GM10847 (cell line): ENCODE measurements around the gene LRP8.

ENCODE experiments used
- POLR2A ChIP-seq: IDR thresholded peaks from 2 replicates; pipeline ENCODE4 v1.6.1; 2011; ENCODE audit not compliant: insufficient read length; ENCODE audit errors: extremely low read depth

LRP8 gene

DNA sequence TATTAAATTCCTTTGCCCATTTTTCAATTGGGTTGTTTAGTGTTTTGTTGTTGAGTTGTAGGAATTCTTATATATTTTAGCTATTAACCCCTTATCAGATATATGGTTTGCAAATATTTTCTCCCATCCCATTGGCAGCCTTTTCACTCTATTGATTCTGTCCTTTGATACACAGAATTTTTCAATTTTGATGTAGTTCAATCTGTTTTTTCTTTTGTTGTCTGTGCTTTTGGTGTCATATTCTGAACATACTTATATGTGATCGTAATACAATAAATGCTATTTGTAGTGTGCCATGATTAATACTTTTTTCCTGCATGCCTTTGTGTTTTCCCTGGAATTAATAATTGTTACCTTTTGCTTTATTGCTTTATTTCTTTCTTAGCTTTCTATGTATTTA, 7.8 kb upstream of the LRP8 start:
- TF ChIP-seq POLR2A, result no peak

DNA sequence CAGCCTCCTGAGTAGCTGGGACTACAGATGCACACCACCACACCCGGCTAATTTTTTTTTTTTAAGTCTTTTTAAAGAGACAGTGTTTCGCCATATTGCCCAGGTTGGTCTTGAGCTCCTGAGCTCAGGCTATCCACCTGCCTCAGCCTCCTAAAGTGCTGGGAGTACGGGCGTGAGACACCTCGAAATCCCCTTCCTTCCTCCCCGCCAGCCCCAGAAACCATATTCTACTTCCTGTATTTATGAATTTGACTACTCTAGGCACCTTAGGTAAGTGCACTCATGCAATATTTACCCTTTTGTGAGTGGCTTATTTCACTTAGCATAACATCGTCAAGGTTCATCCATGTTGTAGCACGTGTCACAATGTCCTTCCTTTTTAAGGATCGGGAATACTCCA, 6.9 kb upstream of the LRP8 start:
- no peak for TF ChIP-seq POLR2A

DNA sequence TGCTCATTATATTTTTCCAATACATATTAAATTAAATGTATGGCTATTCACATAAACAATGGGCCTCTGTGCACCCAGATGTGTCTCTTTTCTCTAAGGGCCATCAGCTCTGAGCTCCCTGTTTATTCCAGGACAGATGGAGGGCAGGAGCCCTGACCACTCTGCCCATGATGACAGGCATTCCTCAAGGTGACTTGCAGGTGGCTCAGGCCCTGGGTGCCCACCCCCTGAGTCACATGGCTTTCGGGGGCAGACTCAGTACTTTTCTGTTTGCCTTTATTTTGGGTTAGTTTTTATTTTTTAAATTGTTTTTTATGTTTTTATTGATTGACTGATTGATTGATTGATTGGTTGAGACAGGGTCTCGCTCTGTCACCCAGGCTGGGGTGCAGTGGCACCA, 6.4 kb upstream of the LRP8 start:
- TF ChIP-seq POLR2A, result no peak

DNA sequence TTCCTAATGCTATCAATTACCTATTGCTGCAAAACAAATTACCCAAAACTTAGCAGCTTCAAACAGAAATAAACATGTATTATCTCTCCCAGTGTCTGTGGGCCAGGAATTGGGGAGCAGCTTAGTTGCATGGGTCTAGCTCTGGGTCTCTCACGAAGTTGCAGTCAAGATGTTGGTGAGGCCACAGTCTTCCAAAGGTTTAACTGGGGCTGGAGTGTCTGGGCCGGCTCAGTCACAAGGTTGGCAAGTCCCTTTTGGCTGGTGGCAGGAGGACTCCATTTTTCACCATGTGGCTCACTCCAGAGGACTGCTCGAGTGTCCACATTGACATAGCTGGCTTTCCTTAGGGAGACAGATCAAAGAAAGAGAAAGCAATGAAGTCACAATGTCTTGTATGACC, 5.0 kb upstream of the LRP8 start:
- no peak for TF ChIP-seq POLR2A

DNA sequence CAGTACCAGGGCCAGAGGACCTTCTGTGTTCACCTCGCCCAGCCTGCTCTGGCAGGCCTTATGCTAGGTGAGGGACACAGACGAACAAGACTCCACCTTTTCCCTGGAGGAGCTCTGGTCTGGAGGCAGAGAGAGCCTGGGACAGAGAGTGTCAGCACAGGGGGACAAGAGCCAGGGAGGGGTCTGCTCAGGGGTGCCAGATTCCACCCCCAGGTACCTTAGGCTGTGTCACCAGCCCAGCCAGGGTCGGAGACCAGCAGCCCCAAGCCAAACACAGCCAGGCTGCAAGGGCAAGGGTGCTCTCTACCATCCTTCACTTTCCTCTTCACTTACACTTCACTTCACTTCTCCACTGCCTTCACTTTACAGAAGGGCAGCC, 4.3 kb upstream of the LRP8 start:
- no peak for TF ChIP-seq POLR2A

DNA sequence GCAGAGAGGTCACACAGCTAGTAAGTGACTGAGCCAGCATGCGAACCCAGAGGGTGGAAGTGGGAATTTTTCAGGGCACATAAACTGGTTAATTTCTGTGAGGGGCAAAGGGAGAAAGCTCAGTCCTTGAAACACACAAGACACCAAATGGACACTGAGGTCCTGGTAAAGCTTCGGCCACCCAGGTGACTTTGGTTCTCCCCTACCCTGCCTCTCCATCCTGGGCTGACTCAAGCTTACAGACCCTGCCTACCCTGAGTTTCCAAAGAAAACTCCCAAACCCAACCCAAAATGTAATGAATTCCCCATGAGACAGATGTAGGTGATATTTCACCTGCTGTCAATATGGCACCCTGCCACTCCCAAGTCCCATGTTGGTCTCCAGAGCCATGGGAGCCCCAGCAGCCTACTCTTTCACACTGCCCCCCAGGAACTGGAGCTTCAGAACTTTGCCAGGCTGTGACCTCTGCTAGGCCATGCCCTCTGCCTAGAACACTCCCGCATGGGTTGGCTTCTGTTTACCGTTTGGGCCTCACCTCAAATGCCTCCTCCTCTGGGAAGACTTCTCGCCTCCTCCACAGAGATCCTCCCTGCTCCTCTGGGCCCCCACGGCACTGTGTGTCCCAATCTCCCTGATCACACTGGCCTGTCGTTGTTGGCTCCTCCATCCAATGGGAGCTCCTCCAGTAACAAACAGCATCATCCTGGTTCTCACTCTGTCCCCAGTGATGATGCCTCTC, 3.7 kb upstream of the LRP8 start:
- TF ChIP-seq POLR2A, result no peak

DNA sequence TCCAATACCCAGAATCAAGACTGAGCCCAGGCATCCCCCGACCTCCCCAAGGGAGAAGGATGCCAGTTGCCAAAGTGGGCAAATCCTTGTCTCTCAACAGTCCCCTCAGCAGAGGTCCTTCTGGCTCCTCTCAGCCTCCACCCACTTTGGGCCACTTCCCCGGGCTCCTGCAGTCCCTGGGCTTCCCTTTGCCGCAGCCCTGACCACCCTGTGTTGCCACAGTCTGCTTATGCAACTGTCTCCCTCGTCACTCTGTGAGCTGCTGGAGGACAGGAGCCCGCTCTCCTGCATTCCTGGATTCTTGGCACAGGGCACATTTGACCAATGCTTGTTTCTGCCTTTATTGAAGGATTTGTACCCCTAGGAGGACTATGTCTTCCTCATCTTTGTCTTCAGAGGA, 2.9 kb upstream of the LRP8 start:
- TF ChIP-seq POLR2A, result no peak

DNA sequence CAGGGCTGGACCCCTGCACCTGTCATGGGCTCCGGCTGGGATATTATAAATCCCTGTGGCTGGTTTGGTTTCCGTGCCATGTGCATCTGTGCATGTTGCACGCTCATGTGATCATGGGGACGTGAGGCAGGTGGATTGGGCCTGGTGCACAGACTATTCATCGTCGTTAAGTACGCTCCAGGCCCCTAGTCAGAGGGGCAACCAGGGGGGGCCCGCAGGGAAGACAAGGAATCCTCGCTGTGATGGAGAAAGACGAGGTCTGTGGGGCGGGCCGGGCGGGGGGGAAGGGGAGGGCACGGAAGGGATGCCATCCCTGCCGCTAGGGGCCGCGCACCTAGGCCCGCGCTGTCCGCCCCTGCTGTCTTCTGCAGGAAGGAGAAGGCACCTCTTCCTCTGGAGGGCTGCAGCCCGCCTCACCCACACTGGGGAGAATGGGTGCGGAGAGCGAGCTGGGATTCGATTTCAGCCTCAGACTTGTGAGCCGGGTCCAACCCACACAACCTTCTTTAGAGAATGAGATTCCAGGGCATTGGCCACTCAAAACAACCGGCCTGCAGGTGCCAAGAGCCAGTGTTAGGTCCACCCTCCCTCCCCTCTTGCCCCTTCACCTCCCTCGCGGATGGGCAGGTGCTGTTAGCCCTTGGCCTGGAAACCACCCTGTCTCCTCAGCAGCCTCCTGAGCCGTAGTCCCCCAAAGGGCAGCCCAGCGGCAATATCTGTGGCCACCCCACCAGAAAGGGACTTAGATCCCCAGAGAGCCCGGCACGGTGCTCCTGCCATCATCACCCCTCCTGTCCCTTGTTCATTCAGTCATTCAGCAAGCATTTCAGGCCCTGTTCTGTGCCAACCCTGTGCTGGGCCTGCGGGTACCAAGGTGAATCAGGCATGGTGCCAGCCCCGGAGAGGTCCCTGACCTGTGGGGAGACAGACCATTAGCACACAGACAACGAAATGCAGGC, 950 bp upstream of the LRP8 start:
- no peak for TF ChIP-seq POLR2A

DNA sequence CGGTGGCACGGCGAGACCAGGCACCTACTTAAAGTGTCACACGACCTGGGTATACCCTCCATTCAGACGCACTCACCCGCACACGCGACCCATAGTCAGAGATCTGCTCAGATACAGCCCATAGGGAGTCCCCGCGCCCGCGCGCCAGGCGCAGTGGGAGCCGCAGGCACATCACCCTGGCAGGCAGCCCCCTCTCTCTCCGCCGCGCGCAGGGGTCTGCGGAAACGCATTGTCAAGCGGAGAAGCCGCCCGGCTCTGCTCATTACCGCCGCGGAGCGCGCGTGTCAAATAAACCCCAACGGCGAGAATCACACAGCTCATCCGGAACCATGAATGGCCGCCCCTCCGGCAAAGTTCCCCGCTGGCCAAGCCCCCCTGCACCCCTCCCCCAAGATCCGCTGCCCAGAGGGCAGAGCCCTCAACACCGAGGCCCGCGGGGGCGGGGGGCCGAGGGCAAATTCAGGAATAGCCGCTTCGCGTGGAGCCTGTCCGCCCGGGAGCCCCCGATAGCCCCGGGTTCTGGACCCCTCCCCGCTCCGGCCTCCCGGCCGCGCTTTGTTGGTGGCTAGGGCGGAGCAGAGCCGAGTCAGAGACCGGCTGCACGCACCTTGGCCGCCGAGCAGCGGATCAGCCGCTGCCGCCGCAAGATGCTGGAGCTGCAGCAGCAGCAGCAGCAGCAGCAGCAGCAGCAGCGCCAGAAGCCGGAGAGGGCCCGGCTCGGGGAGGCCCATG, 522 bp downstream of the LRP8 start:
- no peak for TF ChIP-seq POLR2A

DNA sequence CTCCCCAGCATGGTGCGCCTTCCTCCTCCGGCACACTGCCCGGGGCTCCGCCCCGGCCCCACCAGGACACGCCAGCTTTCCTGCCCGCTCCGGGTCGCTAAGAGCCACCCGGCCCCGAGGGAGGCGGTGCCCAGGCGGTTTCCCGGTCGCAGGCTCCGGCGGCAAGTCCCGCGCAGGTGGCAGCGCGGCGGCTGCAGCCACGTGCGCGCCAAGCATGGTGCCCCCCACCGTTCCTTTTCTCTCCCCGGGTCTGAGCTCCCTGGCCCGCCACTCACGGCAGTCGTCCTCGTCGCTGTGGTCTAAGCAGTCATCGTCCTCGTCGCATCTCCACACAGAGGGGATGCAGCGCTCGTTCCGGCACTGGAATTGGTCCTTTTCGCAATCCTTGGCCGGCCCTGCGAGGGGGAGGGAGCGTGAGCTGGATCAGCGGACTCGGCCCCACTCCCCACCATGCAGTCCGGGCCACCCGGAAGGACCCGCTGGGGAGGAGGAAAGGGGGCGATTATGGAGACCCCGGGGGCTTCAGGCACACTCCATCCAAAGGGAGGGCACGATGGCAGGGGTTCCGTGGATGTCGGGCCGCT, 1.2 kb downstream of the LRP8 start:
- TF ChIP-seq POLR2A, result no peak

DNA sequence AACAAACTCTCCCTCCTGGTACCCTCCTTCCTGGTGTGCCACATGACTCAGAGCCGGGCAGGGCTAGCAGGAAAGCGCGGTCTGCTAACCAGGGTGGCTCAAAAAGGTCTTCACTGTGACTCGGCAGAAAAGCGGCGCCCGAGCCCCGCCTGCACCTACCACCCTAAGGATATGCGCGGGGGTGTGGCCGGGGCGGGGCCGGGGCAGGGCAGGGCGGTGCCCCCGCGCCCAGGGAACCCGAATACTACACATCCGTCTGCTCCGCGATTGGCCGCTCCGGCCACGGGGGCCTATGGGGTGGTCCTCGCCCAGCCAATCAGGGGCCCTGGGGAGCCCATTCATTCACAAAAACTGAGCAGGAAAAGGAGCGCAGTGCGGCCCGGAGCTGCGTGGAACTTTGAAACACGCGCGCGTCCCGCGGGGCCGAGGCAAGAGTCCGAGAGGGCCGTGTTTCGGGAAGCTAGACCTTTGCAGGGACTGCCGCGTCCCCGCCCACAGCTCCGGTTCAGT, 1.7 kb downstream of the LRP8 start:
- TF ChIP-seq POLR2A, result peak; percentile 48

DNA sequence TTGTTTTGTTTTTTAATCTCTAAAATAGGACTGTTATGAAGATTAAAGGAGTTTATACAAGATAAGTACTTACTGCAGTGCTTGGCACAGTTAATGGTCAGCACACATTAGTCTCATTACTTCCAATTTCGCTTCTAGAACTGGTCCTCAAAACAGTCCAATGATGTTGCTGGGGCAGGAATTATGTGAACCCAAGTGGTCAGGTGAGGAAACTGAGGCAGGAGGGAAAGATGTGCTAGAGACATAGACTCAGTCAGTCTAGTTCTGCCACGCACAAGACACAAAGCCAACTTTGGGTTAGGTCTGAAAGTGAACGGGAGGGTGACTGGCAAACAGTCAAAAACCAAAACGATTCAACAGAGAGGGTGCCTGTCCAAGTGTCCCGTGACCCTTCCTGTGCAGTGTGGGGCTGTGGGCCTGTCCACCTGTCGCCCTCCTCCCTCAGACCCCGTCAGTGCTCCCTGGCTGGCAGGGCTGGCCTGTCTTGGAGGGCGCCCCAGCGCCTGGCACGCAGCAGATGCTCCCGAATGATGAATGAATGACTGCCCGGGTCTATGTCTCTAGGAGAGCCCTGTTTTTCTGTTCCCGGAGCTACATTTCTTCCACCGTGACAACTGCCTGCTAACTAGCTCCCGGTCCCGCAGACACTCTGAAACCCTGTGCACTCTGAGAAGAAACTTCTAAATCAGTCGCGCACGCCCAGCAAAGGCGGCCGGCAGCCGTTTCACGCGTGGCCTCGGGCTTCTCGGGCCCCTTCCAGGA, 2.4 kb downstream of the LRP8 start:
- TF ChIP-seq POLR2A, result no peak

DNA sequence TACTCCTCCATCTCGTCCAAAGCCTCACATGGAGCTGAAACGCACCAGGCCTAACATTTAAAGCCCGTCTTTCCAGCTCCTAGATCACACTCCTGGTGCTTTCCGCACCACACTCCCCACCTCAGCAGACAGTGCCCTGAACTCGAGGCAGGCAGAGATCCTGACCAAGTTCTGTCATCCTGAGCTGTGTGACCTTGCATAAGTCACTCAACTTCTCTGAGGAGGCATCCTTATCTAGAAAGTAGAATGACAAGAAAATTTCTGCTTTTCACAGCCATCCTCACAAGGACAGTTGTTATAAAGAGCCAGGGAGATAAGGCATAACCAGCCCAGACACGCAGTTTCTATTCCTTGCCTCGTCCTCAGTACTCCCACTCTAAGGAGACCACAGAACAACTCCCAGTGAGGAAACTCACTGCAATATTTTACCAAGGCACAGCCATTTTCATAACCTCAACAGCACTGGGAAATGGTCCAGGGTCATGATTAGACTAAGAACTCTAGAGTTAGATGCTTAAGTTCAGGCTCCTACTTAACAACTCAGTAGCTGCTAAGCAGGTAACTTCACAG, 3.1 kb downstream of the LRP8 start:
- no peak for TF ChIP-seq POLR2A

DNA sequence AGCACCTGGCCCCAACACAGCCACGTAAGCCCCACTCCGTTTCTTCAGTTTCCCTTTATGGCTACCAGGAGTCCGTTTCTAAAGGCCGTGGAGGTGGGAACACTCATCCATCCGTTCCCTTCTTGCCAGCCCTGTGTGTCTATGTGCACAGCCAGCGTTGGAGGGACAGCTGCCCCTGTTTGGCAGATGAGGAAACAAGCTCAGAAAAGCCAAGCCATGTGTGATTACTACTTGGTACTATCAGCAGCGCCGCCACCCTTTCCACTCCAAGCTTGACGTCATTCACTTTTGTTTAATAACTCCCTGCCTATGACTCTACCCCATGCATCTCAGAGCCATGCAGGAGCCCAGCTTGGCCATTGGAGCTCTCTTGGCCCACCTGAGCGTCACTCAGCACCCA, 3.5 kb downstream of the LRP8 start:
- no peak for TF ChIP-seq POLR2A

DNA sequence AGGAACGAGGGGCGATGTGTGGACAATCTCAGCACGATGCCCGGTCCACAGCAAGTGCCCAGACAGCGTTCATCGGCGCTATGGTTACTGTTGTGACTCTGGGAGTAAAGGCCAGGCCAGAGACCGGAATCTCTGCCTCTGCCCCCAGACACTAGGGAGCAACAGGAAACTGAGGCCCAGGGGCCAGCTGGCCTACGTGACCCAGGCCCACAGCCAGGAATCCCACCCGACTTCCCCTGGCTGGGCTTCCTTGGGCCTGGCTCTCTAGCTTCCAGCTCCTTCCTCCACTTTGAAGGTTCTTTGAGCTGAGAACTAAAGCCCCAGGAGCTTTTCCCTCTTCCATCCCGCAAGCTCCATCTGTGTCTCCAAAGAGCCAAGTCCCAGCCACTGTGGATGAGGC, 4.6 kb downstream of the LRP8 start:
- no peak for TF ChIP-seq POLR2A
